Stimulated activated naive B cell treated with anti-CD40 and anti-IgM and Interleukin-4, amounts not matched to agents 10 μg/mL and 1 μg/mL and 100 μg/mL, for 72 hours (primary cell): ENCODE results near the gene DVL1.

Experiments
- ATAC-seq, 2 donors: fragments of 150-1000 bp; cut with Tn5 transposase; replicated peaks; 2 replicates each; pipeline ENCODE4 v1.10.0; 2021; ENCODE audit warnings: moderate library complexity in 1 of 2
- DNase-seq: peaks from one replicate; pipeline ENCODE4 v3.0.0; 2021
- H3K27ac Mint-ChIP-seq: one replicate; pipeline ENCODE4 v1.8.0; 2022; ENCODE audit warnings: mild to moderate bottlenecking, mixed read lengths
- H3K27me3 Mint-ChIP-seq, 2 donors: one replicate each; pipeline ENCODE4 v1.8.0; 2022; ENCODE audit warnings: mixed read lengths in 2 of 2
- H3K36me3 Mint-ChIP-seq, 2 donors: one replicate each; pipeline ENCODE4 v1.8.0; 2022; ENCODE audit warnings: mixed read lengths in 2 of 2, mild to moderate bottlenecking in 1 of 2
- H3K4me1 Mint-ChIP-seq, 2 donors: one replicate each; pipeline ENCODE4 v1.8.0; 2022; ENCODE audit warnings: mixed read lengths in 2 of 2, mild to moderate bottlenecking in 1 of 2
- H3K4me3 Mint-ChIP-seq, 2 donors: one replicate each; pipeline ENCODE4 v1.8.0; 2022; ENCODE audit warnings: mild to moderate bottlenecking in 2 of 2, mixed read lengths in 2 of 2, moderate library complexity in 1 of 2
- H3K9me3 Mint-ChIP-seq, 2 donors: one replicate each; pipeline ENCODE4 v1.8.0; 2022; ENCODE audit warnings: mixed read lengths in 2 of 2, mild to moderate bottlenecking in 1 of 2

The DVL1 gene

GRCh38 chr1:1314678-1315335, 34.4 kb downstream of the DVL1 start:
- Mint-ChIP-seq H3K36me3 (peaks cover 24 to 44% of the 10 kb centered on the region in 2 donors), H3K4me3 (no peak overlapping the region), H3K27me3 (no peaks in the 10 kb centered on the region), H3K9me3 (no peaks in the 10 kb centered on the region), H3K27ac (peak overlapping the region; percentile 11), H3K4me1 (peaks cover 7 to 23% of the 10 kb centered on the region in 2 donors)
- no peak for ATAC-seq
- DNase-seq = no peak

GRCh38 chr1:1314237-1314586, 35.0 kb downstream of the DVL1 start:
- H3K9me3 Mint-ChIP-seq = no peaks in the 10 kb centered on the region
- H3K36me3 Mint-ChIP-seq = peaks cover 24 to 39% of the 10 kb centered on the region in 2 donors

GRCh38 chr1:1313500-1314236, 35.5 kb downstream of the DVL1 start:
- peak overlapping the region; percentile 44 for H3K27ac Mint-ChIP-seq
- H3K27me3 Mint-ChIP-seq = no peaks in the 10 kb centered on the region
- H3K4me3 Mint-ChIP-seq = no peak overlapping the region
- peaks cover 7 to 16% of the 10 kb centered on the region in 2 donors for H3K4me1 Mint-ChIP-seq
- DNase-seq = no peak
- no peaks in the 10 kb centered on the region for H3K9me3 Mint-ChIP-seq
- no peak for ATAC-seq
- peaks cover 23 to 36% of the 10 kb centered on the region in 2 donors for H3K36me3 Mint-ChIP-seq

More at GRCh38 chr1:1314237-1314586, 35.0 kb downstream of the DVL1 start:
- no peak for DNase-seq
- peaks cover 7 to 22% of the 10 kb centered on the region in 2 donors for H3K4me1 Mint-ChIP-seq
- no peaks in the 10 kb centered on the region for H3K27me3 Mint-ChIP-seq
- H3K4me3 Mint-ChIP-seq = no peak overlapping the region
- no peak for ATAC-seq
- H3K27ac Mint-ChIP-seq = no peak overlapping the region

GRCh38 chr1:1312450-1313314, 36.5 kb downstream of the DVL1 start:
- Mint-ChIP-seq H3K4me3 (no peak overlapping the region), H3K27me3 (no peaks in the 10 kb centered on the region), H3K9me3 (no peaks in the 10 kb centered on the region), H3K4me1 (peaks cover 7 to 14% of the 10 kb centered on the region in 2 donors), H3K27ac (no peak overlapping the region), H3K36me3 (peaks cover 23 to 32% of the 10 kb centered on the region in 2 donors)
- no peak for ATAC-seq
- no peak for DNase-seq

DNA sequence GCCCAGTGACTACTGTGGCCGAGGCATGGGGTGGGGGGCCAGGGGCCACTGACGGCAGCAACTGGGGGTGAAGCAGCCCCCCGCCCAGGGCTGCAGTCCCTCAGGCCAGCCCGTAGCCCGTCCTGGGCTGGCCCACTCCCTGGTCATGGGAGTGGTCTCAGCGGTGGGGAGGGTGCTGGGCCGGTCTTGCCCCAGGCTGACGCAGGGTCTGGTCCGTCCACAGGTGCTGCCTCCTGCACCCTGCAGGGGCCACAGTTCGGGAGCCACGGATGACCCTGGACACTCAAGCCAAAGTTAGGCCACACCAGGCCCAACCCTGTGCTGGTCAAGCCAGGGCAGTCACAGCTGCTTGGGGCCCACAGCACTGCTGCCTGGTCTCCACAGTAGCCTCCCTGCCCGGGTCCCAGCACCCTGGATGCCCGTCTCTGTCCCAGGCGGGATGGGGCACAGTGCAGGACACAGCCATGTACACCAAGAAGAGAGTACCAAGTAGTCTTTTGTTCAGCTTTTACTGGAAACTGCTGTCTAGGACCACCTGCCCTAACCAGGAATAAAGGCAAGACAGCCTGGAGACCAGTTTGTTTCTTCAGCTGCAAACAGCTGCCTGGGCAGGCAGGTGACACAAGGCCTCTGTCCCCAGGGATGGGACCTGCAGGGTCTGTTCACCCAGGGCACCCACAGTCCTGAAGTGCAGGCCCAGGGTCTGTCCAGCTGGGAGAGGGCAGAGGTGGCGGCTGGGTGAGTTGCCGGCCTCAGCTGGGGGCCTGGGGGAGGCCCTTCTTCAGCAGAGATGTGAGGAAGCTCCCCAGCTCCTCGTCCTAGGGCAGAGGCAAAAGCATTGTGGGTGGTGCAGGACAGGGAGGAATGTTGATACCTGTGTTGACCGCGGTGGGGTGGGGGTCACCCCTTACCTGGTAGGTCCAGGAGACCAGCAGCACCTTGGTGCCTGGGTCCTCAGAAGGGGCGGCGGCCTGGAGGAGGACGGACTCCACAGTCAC, 37.8 kb downstream of the DVL1 start:
- no peak for ATAC-seq
- Mint-ChIP-seq H3K27ac (peak overlapping the region; percentile 47), H3K9me3 (no peaks in the 10 kb centered on the region), H3K4me3 (no peak overlapping the region), H3K36me3 (peaks cover 18 to 28% of the 10 kb centered on the region in 2 donors), H3K4me1 (peaks cover 16 to 24% of the 10 kb centered on the region in 2 donors), H3K27me3 (no peaks in the 10 kb centered on the region)
- DNase-seq = no peak

- H3K4me3 Mint-ChIP-seq = peak overlapping the region; percentile 13 to 89
- no peak for DNase-seq
- no peak for ATAC-seq
- H3K4me1 Mint-ChIP-seq = peaks cover 23 to 32% of the 10 kb centered on the region in 2 donors
- H3K9me3 Mint-ChIP-seq = no peaks in the 10 kb centered on the region
- no peak overlapping the region for H3K27ac Mint-ChIP-seq
- peaks cover 14 to 22% of the 10 kb centered on the region in 2 donors for H3K36me3 Mint-ChIP-seq
- H3K27me3 Mint-ChIP-seq = no peaks in the 10 kb centered on the region
Measured at GRCh38 chr1:1310476-1311053, 38.7 kb downstream of the DVL1 start.

DNA sequence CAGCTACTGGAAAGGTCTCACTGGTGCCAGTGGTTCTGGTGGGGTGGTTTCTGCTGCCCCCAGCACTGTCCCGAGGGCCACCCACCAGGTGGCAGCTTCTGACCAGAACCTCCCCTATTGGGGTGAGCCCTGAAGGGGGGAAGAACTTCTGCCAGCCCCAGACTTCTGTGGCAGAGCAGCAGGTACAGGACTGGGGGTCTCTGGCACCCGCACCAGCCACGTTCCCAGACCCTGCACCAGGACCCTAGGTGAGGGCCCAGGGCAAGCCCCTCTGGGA, 39.2 kb downstream of the DVL1 start:
- H3K4me3 Mint-ChIP-seq = peak overlapping the region; percentile 85 to 89
- peak overlapping the region; percentile 31 for H3K27ac Mint-ChIP-seq
- no peak for ATAC-seq
- H3K9me3 Mint-ChIP-seq = no peaks in the 10 kb centered on the region
- H3K27me3 Mint-ChIP-seq = no peaks in the 10 kb centered on the region
- peaks cover 12 to 21% of the 10 kb centered on the region in 2 donors for H3K36me3 Mint-ChIP-seq
- peaks cover 24 to 38% of the 10 kb centered on the region in 2 donors for H3K4me1 Mint-ChIP-seq
- no peak for DNase-seq

DNA sequence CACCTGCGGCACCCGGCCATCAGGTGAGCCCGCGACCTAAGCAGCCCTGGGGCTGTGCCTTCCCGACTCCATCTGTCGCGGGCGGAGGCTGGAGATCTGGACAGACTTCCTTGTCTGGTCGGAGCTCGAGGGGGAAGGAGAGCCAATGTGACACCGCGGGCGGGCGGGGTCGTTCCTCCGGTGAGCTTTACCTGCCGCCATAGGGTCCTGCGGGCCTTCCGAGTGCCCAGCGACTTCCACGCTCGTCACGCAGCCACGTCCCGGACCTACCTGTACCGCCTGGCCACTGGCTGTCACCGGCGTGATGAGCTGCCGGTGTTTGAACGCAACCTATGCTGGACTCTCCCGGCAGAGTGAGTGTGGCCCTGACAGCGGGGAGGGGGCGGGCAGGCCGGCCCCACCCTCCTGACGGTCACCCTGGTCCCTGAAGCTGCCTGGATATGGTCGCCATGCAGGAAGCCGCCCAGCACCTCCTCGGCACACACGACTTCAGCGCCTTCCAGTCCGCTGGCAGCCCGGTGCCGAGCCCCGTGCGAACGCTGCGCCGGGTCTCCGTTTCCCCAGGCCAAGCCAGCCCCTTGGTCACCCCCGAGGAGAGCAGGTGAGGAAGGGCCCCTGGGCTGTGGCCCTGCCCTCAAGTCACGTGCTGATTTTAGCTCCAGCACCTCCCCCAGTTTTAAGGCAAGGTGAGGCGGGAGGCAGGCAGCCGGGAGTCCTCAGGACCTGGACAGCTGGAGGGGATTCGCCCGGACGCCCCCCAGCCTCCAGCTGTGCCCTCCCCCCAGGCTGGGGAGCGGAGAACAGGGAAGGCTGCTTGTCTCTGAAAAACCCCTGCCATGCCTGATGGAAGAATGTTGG, 39.7 kb downstream of the DVL1 start:
- ATAC-seq = no peak
- peak overlapping the region; percentile 82 for H3K27ac Mint-ChIP-seq

DNA sequence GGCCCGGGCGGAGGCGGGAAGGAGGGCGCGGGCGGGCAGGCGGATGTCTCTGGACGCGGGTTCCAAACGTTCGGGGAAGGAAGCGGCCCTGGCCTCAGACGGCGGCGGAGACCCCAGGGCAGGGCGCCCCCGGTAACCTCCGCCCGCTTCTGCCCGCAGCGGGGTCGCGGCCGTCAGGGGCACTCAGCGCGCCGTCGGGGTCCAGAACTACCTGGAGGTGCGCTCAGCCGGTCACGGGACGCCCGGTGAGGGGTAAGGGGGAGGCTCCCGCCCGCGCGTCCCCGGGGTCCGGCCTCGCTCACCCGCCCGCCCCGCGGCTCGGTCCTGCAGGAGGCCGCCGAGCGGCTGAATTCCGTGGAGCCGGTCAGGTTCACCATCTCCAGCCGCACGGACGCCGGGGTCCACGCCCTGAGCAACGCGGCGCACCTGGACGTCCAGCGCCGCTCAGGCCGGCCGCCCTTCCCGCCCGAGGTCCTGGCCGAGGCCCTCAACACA, 40.4 kb downstream of the DVL1 start:
- no peaks in the 10 kb centered on the region for H3K9me3 Mint-ChIP-seq
- H3K36me3 Mint-ChIP-seq = peaks cover 9 to 13% of the 10 kb centered on the region in 2 donors
- H3K27ac Mint-ChIP-seq = peak overlapping the region; percentile 92
- H3K4me1 Mint-ChIP-seq = peaks cover 29 to 45% of the 10 kb centered on the region in 2 donors
- no peaks in the 10 kb centered on the region for H3K27me3 Mint-ChIP-seq
- ATAC-seq (no peak), DNase-seq (no peak)
- peak overlapping the region; percentile 85 to 89 for H3K4me3 Mint-ChIP-seq

More for the DNA sequence above, 39.7 kb downstream of the DVL1 start:
- Mint-ChIP-seq H3K4me1 (peaks cover 26 to 43% of the 10 kb centered on the region in 2 donors), H3K9me3 (no peaks in the 10 kb centered on the region), H3K4me3 (peak overlapping the region; percentile 85 to 89), H3K36me3 (peaks cover 9 to 16% of the 10 kb centered on the region in 2 donors), H3K27me3 (no peaks in the 10 kb centered on the region)
- DNase-seq = no peak

- H3K27me3 Mint-ChIP-seq = no peaks in the 10 kb centered on the region
- peak within 1 kb of the TSS; percentile 92 for H3K27ac Mint-ChIP-seq
- peaks cover 3 to 8% of the 10 kb centered on the region in 2 donors for H3K36me3 Mint-ChIP-seq
- peak within 1 kb of the TSS; percentile 85 to 89 for H3K4me3 Mint-ChIP-seq
- peaks cover 30 to 45% of the 10 kb centered on the region in 2 donors for H3K4me1 Mint-ChIP-seq
- DNase-seq = peak; percentile 88
- no peaks in the 10 kb centered on the region for H3K9me3 Mint-ChIP-seq
- ATAC-seq = peak; percentile 79 to 84
Measured at GRCh38 chr1:1307923-1308755, 41.1 kb downstream of the DVL1 start, which contains the start of the genes ACAP3 and PUSL1. Gene ACAP3, minus strand, starts transcription at chr1:1307930. Its CDS starts 115 bp downstream, at chr1:1307815. Gene PUSL1, plus strand, starts transcription at chr1:1308597. Its CDS starts 47 bp downstream, at chr1:1308644.

DNA sequence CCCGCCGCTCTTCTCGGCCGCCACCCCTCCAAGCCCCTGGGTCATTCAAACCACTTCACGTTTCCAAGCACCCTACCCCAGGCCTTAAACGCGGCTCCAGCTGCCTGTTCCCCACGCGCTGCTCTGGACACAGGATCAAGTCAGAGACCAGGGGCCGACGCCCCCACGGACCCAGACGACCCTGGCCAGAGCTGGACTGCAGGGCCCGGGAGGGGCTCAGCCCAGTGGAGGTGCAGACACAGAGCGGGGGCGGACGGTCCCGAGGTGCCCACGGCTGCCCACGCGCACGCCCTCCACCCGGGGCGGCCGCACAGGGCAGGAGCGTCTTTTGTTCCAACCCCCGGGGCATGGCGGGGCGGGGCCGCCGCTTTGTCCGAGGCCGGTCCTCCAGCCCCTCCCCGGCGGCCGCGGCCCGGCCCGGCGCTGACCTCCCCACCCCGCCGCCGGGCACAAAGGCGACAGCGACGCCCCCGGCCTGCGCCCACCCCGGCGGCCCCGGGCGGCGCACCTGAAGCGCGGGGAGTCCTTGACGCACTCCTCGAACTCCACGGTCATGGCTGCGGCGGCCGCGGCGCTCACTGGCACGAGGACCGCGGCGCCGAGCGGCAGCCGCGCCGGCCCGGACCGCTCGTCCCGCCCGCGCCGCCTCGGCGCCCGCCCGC, 41.8 kb downstream of the DVL1 start:
- Mint-ChIP-seq H3K4me1 (peaks cover 32 to 45% of the 10 kb centered on the region in 2 donors), H3K27me3 (no peaks in the 10 kb centered on the region), H3K9me3 (no peaks in the 10 kb centered on the region), H3K27ac (peak overlapping the region; percentile 73), H3K36me3 (peaks cover 0 to 5% of the 10 kb centered on the region in 2 donors), H3K4me3 (peak overlapping the region; percentile 82 to 89)
- DNase-seq (peak; percentile 27), ATAC-seq (peak; percentile 1 to 3)
